Adrenal gland (tissue), 5 donors: ENCODE results near the gene RASGEF1C.

ENCODE experiments used
- CTCF ChIP-seq, 6 experiments: fragments of 450-650 bp in 4 of 6; fragments of 200-600 bp in 2 of 6; sonication (generic) in 1 of 6; IDR thresholded peaks; 1 replicate in 5 of 6; 2 replicates in 1 of 6; pipeline versions ENCODE4 v1.5.1 to v1.8.0; 2016 to 2021; ENCODE audit warnings: antibody characterized with exemption in 6 of 6, mild to moderate bottlenecking in 2 of 6, moderate library complexity in 1 of 6
- POLR2A ChIP-seq, 2 donors: fragments of 450-650 bp; IDR thresholded peaks; one replicate each; pipeline ENCODE4 v1.6.1; 2017; ENCODE audit warnings: antibody characterized with exemption in 2 of 2, mild to moderate bottlenecking in 2 of 2, moderate library complexity in 1 of 2
- donor health status: DM: no; HTN: no; CAD: no.

DNA sequence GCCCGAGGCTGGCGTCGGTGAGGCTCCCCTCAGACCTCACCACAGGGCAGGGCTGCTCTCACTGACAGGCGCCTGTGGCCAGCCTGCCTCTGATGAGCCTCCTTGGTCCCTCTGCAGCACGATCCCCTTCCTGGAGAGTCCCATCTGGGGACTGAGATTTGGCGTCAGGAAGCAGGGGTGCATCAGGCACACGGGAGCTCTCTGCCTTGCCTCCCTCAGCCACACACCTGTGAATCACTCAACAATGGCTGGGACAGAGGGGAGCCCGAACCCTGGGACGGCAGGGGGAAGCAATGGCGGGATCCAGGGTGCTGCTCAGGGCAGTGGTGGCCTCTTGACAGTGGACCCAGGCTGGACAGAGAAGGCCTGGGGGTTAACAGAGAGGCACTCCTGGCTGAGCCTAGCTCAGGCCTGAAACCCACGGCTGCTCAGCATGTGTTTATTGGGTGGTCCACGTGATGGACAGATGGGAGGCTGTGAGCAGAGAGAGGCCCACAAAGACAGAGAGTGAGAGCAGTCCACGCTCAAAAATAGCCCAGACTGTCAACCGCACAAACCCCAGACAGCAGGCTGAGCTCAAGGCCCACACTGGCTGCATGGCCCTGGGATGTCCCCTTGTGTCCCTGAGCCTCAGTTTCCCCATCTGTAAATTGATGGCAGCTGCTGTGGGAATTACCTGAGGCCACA is 11.9 kb downstream of the RASGEF1C start:
- TF ChIP-seq CTCF (IDR thresholded peaks at IDR 0.05) (no peak), POLR2A (IDR thresholded peaks at IDR 0.05) (no peak)
